NCI-H774 (cell line): Measurements from ENCODE around the gene NOP53.

Source experiments
- DNase-seq: peaks from one replicate; lab custom pipeline; 2025; lab: John Stamatoyannopoulos, UW

NOP53 gene

GRCh38 chr19:47805313-47805712 is 60.0 kb downstream of the NOP53 start:
- DNase-seq, result no peak

DNA sequence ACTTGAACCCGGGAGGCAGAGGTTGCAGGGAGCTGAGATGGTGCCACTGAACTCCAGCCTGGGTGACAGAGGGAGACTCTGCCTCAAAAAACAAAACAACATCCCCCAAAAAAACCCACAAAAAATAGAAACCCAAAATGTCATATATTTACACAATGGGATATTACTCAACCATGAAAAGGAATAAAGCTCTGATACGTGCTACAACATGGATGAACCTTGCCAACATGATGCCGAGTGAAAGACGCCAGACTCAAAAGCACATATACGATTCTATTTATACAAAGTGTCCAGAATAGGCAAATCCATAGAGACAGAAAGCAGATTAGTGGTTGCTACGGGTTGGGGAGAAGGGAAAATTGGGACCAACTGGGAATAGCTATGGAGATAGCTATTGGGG is 61.1 kb downstream of the NOP53 start:
- DNase-seq, result no peak
